GM12865 (cell line): ENCODE measurements around the gene TBC1D2B.

Source experiments
- DNase-seq: peaks from one replicate; pipeline ENCODE4 v3.0.0; 2010; ENCODE audit warnings: low read depth
- H3K4me3 ChIP-seq: 2 replicates; pipeline ENCODE4 v1.5.1; 2011; ENCODE audit warnings: mild to moderate bottlenecking, low read depth, low read length, control low read depth
- TF ChIP-seq, protein P1 (sequence below): IDR thresholded peaks from 2 replicates; pipeline ENCODE4 v1.5.1; 2011; ENCODE audit warnings: low read length, control low read depth, low read depth, inconsistent platforms; ENCODE audit not compliant: insufficient read depth; ENCODE audit errors: missing control alignments

The TBC1D2B gene

GRCh38 chr15:78055919-78056713 lies 21.4 kb downstream of the TBC1D2B start:
- H3K4me3 ChIP-seq: no peak overlapping the region
- no peak for DNase-seq
- TF ChIP-seq, protein P1, sequence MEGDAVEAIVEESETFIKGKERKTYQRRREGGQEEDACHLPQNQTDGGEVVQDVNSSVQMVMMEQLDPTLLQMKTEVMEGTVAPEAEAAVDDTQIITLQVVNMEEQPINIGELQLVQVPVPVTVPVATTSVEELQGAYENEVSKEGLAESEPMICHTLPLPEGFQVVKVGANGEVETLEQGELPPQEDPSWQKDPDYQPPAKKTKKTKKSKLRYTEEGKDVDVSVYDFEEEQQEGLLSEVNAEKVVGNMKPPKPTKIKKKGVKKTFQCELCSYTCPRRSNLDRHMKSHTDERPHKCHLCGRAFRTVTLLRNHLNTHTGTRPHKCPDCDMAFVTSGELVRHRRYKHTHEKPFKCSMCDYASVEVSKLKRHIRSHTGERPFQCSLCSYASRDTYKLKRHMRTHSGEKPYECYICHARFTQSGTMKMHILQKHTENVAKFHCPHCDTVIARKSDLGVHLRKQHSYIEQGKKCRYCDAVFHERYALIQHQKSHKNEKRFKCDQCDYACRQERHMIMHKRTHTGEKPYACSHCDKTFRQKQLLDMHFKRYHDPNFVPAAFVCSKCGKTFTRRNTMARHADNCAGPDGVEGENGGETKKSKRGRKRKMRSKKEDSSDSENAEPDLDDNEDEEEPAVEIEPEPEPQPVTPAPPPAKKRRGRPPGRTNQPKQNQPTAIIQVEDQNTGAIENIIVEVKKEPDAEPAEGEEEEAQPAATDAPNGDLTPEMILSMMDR: no peak

- TF ChIP-seq, protein P1: no peak
- H3K4me3 ChIP-seq: no peak overlapping the region
- DNase-seq: no peak
These were observed 22.5 kb downstream of the TBC1D2B start for GRCh38 chr15:78054966-78055365.

- no peak overlapping the region for H3K4me3 ChIP-seq
- no peak for DNase-seq
- TF ChIP-seq, protein P1: no peak
These were observed 23.0 kb downstream of the TBC1D2B start for GRCh38 chr15:78054518-78054917.

- DNase-seq: no peak
- no peak overlapping the region for H3K4me3 ChIP-seq
- TF ChIP-seq, protein P1: no peak
These were observed 25.0 kb downstream of the TBC1D2B start for GRCh38 chr15:78052545-78052944.

DNA sequence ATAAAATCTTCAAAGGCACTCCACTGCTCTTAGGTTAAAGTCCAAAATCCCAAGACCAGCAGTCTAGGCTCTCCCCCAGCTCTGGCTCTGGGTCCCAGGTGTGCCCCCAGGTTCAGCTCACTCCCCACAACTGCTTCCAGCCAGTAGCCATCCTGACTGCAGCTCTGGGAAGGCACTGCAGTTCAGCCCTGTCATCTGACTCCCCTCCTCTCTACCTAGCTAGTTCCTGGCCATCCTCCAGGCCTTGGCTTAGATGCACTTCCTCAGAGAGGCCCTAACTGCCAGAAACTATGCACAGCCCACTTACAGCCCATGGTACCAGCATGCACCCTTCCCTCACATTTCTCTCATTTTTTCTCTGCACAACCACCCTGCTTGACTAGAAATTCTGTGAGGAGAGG lies 25.5 kb downstream of the TBC1D2B start:
- DNase-seq: no peak
- TF ChIP-seq, protein P1: no peak
- H3K4me3 ChIP-seq: no peak overlapping the region

GRCh38 chr15:78051596-78051995 lies 25.9 kb downstream of the TBC1D2B start:
- no peak overlapping the region for H3K4me3 ChIP-seq
- TF ChIP-seq, protein P1: no peak
- DNase-seq: no peak

- TF ChIP-seq, protein P1: no peak
- DNase-seq: no peak
- no peak overlapping the region for H3K4me3 ChIP-seq
These were observed 26.7 kb downstream of the TBC1D2B start for GRCh38 chr15:78050826-78051225.
